Activated T-helper 1 cell treated with anti-CD3 and anti-CD28 coated beads, Interleukin-2, amount 50 U/mL, for 16 hours (primary cell): Measurements from ENCODE around the gene CORO2B.

Source experiments
- DNase-seq, 2 donors: peaks; one replicate each; pipeline ENCODE4 v3.0.0-alpha.2; 2020; ENCODE audit warnings: low read depth in 1 of 2, low spot score in 1 of 2

Gene CORO2B

GRCh38 chr15:68572309-68572708, 6.5 kb upstream of the CORO2B start:
- DNase-seq, result no peak

GRCh38 chr15:68572921-68573320, 5.9 kb upstream of the CORO2B start:
- no peak for DNase-seq

DNA sequence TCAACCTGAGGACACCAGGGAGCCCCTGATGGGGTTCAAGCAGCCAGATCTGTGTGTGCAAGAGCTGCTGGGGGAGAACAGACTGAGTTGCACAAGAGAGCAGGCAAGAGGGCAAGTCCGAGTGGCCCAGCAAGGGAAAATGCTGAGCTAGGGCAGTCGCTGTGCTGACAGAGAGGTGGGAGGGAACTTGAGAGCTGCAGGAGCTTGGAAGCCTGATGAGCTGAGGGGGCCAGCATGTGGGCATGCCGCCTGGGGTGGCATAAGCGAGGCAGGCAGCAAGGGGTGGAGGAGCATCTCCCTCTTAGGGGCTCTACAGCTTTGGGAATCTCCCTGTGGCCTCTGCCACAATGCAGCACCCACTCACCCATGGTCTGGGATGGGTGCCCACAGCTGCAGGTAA, 4.7 kb upstream of the CORO2B start:
- no peak for DNase-seq

DNA sequence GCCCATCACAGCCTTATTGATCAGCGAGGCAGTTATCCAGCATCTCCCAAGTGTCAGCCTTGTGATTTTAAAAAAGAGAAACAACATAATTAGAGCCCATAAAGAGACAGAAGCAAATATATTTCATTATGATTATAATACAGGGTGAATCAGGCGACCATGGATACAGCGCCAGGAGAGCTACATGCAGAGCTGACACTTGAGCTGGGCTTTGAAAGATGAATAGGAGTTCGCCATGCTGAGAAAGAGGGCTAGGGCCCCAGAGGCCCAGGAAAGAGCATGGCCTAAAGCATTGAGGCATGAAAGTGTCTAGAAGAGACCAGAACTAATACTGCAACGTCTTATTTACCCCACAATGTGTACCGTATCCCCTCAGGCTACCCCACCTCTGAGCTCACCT, 4.2 kb upstream of the CORO2B start:
- DNase-seq, result no peak

DNA sequence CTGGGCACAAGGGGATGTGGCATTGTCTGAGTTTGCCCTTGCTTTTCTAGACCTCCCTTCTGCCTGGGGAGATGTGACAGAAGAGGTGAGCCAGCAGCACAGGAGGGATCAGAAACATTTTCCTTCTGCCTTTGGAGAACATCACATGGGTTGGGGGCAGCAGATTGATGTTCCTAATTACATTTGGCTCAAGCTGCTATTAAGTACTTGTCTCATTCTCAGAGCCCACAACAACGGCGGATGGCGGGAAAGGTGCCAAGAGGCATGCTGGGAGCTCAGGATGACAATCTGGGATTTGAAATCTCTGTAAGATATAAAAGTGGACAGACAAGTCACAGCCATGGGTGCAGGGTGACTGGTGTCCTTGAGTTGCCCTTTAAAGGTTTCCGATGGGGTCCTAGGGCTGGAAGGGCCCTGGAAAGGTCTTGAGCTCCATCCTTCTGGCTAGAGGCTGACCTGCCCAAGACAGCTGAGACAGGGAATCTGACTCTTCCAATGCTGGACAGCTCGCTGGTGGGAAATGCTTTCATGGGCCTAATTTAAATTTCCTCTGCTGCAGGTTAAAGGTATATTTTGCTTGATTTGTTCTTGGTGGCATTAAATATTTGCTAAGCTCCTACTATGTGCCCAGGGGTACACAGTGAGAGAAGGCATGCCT, 2.4 kb upstream of the CORO2B start:
- DNase-seq, result no peak

DNA sequence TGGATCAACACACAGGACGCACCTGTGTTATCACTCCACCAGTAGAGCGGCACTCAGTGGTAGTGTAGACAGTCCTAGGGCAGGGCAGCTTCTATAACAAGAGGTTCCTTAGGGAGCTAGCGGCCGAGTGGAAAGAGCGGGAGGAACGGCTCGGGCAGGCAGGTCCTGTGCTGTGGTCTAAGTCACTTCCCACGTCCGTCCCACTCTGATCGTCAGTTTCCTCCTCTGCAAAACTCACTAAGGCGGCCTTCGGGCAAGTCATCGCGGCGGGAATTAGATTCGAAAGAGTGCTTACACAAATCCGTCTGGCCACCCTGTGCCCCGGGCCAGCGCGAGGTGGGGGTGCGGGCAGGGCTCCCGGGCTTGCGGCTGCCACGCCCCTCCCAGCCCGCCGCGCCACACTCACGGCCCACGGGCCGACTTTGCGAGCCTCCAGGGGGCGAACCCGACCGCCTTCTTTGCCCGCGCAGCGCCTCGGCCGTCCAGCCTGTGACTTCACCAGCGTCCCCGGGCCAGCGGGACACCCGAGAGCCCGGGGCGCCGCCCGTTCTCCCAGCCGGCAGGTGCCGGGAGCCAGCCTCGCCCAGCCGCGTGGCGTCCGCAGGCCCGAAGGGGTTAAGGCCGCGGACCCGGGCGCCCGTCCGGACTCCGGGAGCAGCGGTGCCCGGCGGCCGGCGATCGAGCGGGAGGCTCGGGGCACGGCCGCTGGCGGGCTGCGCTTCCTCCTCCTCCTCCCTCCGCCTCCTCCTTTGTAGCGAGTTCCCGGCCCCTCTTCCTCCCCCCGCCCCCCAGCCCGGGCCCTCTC, 416 bp upstream of the CORO2B start:
- no peak for DNase-seq

DNA sequence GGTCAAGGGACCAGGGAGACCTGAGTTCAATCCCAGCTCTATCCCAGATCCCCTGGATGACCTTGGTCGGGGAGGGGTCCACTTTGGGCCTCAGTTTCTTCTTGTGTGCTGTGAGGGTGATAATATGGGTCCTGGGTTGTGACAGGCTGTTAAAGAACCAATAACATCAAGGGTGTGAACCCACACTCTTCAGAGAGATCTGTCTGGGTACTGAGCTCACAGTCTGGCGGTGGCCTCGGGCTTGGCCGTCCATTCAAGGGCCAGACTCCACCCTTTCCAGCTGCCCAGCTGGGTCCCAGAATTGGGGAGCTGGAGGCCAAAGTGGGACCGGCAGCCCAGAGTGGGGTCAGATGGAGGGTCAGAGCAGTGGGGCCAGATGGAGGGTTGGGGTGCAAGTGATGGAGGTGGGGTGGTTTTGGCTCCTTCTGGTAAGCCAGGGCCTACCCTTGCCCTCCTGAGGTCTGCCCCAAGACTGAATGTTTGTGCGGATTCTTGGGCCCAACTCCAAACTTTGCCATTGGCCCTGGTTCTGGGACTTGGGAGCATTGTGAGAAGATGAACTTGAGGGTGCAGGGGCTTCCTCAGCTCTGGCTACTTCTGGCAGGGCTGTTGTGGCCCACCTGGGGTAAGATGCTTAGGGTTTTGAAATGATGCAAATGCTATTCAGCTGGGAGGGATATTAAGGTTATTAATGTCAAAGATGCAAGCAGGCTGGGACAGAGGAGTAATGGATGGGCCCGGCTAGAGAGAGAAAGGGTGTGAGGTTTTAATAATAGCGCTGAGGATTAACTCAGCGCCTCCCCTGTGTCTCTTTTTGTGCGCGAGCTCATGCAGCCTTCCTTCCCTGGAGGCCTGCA, 1.5 kb downstream of the CORO2B start:
- no peak for DNase-seq

- DNase-seq, result no peak
These were observed 2.0 kb downstream of the CORO2B start for GRCh38 chr15:68580883-68581155.

DNA sequence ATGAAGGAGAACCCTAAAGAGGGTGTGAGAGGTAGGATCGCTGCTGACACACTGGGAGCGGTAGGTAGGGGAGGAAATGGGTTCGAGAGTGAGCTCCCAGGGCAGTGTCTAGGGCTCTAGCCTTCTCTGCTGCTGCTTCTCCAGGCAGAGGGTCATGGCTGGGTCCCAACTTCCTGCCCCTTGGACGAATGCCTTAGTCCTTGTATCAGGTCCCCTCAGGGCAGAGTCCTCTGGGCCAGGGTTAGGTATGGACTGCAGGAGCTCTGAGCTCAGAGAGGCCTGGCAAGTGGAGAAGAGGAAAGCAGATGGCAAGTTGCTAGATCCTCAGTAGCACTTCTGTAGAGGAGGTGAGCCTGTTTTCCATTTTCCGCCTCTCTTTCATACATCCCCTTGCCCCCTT, 2.9 kb downstream of the CORO2B start:
- DNase-seq, result no peak

GRCh38 chr15:68582236-68582635, 3.4 kb downstream of the CORO2B start:
- DNase-seq, result no peak

DNA sequence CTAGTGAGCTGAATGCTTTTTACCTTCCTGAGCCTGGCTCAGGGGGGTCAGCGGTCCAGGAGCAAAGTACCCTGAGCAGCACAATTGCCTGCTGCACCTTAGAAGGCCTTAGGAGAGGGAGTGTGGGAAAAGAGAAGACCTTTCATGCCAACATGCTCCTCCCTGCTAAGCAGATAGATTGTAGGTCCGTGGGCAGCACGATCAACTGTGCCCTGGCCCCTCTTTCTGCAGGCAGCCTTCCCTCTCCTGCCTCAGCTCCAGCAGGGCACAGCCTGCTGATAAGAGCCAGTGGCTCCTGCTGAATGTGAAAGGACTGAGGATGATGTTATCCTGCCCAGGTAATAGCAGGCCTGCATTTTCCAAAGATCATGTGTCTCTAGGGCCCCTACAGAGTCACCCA, 4.1 kb downstream of the CORO2B start:
- no peak for DNase-seq

DNA sequence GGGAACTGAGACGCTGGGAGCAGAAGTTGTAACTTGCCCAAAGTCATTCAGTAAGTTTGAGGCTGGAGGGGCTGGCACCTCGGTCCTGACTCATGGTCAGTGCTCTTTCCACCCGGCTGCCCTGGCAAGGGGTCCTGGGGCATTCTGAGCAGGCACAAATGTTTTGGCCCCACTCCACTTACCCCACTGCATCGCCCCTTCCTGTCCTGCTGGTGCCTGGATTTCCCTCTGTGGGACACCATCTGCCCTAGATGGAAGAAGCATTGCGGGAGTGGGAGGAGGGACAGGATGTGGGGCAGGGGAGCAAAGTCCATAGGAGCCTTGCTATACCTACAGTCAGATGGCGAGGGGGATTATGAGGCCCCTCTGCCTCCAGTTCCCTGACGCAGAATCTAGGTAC, 4.5 kb downstream of the CORO2B start:
- no peak for DNase-seq

DNA sequence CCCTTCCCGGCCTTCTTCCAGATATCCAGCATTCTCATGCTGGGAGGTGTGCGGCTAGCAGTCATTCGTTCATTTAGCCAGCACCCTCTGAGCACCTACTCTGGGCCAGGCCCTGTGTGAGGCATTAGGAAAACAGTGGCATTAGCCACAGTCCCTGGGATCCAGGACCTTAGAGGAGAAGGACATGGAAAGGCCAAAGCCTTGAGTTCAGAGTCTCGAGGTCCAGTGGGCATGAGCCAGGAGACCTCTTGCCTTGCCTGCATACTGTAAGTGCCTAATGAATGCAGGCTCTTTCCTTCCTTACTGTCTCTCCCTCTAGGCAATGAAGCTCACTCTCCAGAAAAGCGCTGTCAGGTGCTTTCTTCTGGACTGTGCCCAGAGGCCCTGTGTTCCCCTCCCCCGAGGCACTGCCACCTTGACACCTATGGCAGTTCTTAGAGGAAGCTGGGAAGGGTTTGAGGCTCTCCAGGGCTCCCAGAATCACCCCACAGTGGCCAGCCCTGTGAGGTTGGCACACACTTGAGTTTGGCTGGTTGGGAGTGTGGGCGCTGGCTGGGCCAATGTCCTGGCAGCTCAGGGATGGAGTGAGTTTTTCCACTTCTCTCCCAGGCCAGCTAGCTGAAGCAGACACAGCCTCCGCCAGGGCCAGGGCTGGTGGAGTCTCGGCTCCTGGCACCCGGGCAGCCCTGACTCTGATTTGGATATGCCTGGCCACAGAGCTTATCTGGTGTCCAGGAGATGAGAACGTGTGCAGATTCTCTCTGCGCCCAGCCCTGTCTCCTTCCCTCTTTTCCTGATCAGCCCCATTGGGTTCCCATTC, 5.4 kb downstream of the CORO2B start:
- no peak for DNase-seq

DNA sequence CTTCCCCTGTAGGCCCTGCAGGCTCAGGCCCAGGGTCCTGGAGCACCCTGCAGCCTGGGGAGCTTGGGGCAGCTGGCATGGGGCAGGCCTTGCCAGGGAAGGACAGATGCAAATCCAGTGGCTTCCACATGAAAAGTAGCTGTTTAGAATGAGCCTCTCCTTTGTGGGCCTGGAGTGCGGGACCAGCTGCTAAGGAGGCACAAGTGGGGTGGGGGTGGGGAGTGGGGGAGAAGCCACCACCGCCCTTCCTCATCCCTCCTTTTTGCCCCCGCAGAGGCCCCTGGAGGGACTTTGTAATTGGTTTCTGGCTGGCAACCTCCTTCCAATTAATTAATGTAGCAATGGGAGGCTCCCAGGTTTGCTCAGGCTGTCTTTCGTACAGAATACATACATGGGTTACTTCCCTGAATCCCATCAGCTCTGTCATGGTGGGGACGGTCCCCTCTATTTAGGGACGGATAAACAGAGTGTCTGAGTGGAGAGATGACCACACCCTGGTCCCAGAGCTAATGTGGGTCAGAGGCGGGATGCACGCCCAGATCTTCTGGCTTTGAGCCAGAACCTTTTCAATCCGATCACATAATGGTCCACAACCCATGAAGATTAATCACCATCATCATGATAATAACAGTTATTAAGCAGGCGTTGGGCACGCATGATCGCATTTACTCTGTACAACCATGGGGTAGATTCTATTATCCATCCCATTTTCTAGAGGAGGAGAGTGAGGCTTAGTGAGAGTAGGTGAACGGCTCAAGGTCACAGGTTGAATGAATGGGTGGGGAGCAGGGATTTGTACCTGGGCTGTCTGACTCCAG, 6.2 kb downstream of the CORO2B start:
- DNase-seq, result no peak

GRCh38 chr15:68585574-68586273, 6.9 kb downstream of the CORO2B start:
- DNase-seq, result no peak

DNA sequence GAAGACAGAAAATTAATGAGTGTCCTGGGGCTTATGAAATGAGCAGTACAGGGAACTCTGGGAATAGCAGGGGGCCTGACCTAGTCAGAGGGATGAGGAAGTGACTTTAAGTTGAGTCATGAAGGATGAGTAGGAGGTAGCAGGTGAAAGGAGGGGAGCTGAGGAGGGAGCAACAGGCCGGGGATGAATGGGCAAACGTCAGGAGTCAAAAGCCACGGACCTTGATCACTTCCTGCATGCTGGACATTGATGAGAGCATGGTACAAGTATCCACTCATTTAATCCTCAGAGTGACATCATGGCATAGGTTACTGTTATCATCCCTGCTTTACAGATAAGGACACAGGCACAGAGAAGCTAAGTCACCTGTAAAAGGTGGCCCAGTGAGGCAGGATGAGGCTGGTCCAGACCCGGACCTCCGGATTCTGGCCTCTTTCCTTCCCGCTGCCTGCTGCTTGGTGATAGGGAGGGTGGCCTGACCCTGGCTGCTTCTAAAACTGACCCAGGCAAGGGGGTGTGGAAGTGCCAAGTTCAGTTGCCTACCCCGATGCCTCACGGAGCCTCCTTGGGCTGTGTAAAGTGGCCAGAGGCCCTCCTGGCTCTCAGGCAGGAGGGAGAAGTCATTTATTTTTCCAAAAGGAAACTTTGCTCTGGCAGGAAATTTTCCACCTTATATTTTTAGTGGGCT, 7.6 kb downstream of the CORO2B start:
- no peak for DNase-seq

GRCh38 chr15:68587769-68588385, 9.1 kb downstream of the CORO2B start:
- DNase-seq, result no peak

DNA sequence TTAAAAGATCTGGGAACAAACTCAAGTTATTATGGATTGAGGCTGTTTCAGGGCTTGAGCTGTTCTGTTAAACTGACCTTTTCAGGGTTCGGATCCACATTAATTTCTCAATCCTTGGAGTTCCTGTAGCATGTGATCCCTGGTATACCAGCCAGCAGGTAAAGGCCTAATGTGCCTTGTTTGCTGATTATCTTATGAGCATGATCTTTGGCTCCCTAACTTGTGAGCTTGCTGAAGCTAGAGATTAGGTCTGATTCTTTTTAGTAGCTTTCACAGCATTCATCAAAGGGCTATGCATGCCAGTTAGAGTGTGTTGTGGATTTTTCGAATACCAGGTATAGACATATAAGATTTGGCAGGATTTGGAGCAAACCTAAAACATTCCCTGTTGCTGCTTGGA, 10.3 kb downstream of the CORO2B start:
- no peak for DNase-seq
